GM18909 (cell line): ENCODE data around the gene CCDC196.

Experiments used
- ATAC-seq: cut with Tn5 transposase; IDR thresholded peaks from one replicate; pipeline ENCODE4 v1.9.1; 2021; ENCODE audit warnings: mild to moderate bottlenecking; ENCODE audit not compliant: unreplicated experiment, poor library complexity

CCDC196 gene

GRCh38 chr14:66485910-66486421 is at the start of gene CCDC196:
CCDC196 (plus strand) TSS chr14:66486371; CDS start chr14:66486503, 132 bp downstream.
- ATAC-seq = no peak

DNA sequence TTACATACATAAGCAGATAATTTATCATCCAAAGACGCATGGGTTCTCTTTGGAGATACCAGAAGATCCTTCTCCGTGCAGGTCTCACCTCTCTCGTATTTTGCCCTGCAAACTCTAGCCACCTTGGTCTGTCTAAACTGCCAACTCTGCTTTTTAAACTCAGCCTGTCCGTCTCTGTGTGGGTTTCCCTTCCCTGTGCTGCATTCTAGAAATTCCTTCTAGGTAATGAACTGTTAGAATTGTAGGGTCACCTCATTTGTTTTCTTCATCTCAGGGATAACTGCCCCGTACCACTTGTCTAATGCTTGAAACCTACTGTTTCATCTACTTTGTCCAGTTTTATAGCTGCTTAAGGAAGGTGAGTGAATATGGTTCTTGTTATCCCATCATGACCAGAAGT is 45.4 kb upstream of the CCDC196 start:
- no peak for ATAC-seq

DNA sequence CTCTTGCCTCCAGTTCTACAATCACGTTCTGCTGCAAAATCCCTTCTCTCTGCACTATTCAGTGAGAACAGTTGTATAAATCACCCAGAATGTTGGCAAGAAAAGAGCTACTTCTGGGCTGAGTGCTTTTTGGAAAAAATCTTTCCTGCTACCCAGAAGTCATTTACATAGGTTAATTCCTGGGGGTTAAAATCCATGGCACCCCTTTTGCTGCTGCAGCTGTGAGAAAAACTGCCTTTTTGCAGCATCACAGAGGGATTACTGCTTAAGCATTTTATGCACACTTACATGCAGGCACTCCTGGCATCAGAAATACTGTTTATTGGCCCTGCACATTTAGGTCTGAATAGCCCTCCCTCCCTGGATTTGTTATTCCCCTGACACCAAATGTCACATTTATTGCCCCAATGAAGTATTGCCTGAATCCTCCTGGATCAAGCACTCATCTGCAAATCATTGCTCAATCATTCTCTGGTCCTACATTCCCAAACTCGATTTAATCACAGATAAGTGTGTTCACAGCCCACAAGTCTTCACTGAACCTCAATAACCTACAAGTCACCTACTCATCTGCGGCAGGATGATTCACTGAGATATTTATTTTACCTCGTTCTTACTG is 43.1 kb upstream of the CCDC196 start:
- no peak for ATAC-seq

DNA sequence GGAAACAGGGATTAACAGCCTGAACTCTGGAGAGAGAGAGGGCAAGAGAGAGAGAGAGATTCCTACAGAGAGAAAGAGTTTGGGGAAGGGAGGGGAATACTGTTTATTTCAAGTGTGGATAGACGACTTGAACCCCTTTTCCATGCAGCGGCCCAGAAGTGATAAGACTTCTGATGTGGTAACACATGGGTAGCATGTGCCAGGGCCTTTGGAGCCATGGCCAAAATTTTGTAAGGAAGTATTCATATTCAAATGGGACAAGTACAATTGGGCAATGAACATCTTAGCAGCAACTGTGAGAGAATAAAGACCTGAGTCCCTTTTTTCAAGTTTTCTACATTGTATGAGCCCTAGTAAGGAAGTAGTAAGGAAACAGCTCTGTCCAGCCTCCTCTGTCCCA is 42.4 kb upstream of the CCDC196 start:
- ATAC-seq = no peak

GRCh38 chr14:66444271-66444927 is 41.8 kb upstream of the CCDC196 start:
- no peak for ATAC-seq

- ATAC-seq = no peak
Observed at GRCh38 chr14:66445936-66446335, 40.2 kb upstream of the CCDC196 start.

DNA sequence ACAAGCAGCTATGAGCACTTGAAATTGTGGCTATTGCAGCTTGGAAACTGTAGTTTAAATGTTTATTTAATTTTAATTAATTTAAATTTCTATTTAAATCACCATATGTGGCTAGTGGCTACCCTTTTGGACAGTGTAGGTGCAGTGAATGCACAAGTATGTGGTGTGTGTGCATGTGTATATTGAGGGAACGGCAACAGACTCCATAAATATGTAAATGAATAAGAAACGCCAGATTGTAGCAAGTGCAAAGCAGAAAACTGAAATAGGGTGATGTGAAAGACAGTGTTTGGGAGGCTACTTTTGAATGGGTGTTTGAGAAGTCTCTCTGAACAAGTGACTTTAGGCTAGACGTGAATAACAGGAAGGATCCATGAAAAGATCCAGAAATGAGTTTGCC is 32.7 kb upstream of the CCDC196 start:
- ATAC-seq = no peak

GRCh38 chr14:66459603-66460002 is 26.6 kb upstream of the CCDC196 start:
- ATAC-seq = no peak

GRCh38 chr14:66464261-66464660 is 21.9 kb upstream of the CCDC196 start:
- no peak for ATAC-seq

- no peak for ATAC-seq
Observed at GRCh38 chr14:66468778-66469367, 17.3 kb upstream of the CCDC196 start.

DNA sequence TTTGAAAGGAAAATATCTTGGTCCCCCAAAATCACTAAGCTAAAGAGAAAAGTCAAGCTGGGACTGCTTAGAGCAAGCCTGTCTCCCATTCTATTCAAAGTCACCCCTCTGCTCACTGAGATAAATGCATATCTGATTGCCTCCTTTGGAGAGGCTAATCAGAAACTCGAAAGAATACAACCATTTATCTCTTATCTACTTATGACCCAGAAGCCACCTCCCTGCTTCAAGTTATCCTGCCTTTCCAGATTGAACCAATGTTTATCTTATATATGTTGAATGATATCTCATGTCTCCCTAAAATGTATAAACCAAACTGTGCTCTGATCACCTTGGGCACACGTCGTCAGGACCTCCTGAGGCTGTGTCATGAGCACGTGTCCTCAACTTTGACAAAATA is 14.6 kb upstream of the CCDC196 start:
- no peak for ATAC-seq

GRCh38 chr14:66472251-66472650 is 13.9 kb upstream of the CCDC196 start:
- no peak for ATAC-seq

DNA sequence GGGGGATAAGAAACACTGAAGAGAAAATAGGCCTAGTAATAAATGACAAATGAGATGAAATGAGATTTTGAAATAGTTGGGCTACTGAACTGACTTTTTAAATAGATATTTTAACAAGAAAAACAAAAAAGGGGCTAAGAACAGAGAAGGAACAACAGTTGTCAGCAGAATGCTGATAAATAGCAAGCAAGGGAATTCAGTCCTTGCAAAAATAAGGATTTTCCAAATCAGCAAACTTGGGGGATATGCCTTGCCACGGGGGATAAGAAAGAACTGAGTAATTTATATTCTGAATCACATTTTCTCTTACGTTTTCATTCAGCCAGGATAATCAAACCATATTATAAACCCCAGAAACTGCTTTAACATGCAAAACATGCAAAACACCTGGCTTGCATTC is 12.9 kb upstream of the CCDC196 start:
- ATAC-seq = no peak

DNA sequence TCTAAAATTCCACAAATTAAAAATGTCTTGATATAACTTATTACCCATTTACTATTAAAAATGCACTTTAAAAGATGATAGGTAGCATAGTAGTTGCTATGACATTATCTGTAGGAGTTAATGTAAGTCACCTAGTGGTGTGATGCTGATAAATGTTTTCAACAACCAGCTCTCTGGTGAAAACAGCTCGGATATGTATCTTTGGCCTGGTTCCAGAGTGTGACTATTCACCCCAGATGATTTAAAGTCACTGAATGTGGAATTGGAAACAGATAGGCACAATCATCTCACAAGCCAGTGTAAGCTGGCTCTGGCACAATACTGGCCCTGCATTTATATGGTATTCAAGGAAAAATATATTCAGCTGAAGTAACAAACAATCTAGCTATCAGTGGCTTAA is 9.2 kb upstream of the CCDC196 start:
- ATAC-seq = no peak

GRCh38 chr14:66477567-66477966 is 8.6 kb upstream of the CCDC196 start:
- ATAC-seq = no peak

DNA sequence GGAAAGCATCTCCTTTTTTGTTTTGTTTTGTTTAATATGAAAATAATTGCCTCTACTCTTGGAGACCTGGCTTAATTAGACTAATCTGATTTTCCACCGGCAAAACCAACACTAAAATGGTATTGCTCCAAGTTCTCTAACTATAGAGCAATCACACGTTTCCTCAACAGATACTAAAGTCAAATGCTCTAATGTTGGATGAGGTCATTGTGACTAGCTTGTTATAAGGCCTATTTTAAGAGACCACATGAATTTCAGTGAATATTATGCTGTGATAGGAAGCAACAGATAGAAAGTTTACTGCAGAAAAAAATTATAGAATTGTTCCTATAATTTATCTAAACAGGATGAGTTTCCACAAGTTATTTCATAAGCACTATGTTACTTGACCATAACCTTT is 3.3 kb upstream of the CCDC196 start:
- no peak for ATAC-seq

DNA sequence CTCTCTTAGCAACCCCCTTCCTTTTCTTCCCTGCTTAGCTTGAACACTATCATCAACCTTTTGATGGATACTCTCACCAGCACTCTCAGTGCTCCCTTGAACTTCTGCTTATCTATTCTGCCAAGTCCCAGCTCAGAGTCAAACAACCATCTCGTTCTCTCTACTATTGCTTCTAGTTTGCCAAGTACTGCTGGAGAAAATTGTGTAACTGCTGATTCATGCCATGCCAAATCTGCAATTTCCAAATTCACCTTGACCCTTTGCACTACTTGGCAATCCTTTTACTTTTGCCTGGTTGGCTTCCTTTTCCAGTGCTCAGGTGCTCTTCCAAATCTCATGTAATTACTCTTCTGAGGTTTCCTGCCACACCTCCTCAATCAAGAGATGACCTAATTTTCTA is 2.8 kb upstream of the CCDC196 start:
- ATAC-seq = no peak

DNA sequence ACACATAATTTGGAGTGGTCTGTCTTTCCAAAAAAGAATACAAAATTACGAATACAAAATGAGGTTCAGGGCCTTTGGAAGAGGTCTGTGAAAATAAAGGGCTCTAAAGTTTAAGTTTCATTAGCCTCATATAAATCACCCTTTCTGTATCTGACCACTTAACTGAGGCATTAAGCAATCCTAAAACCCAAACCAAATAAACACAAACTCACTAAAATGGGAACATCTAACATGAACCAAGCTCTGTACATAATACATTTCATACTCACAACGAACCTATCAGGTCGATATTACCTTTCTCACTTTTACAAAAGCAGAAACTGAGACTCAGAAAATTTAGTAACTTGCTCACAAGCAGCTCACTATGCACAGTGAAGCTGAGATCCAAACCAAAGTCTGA is 1.1 kb upstream of the CCDC196 start:
- ATAC-seq = no peak

DNA sequence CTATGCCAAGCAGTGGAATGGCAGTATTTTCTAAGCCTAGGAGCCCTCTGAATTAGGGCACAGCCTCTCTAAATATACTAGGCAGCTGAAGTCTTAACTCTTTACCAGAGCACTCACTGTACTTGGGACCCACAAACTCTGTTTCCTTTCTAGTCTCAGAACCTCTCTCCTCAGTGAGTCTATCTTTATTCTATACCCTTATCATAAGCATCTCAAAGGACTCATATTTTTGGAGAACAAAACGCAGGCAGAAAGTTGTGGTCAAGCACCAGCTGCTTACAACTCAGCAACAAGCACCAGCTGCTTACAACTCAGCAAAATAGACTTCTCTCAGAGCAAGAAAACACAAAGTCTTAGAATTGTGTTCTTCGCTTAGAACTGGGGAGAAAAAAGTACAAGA is 993 bp downstream of the CCDC196 start:
- ATAC-seq = no peak

GRCh38 chr14:66490143-66491111 is 4.3 kb downstream of the CCDC196 start:
- no peak for ATAC-seq

GRCh38 chr14:66493750-66494149 is 7.6 kb downstream of the CCDC196 start:
- ATAC-seq = no peak
